ENCODE measurements around the gene P2RX4.

DNA sequence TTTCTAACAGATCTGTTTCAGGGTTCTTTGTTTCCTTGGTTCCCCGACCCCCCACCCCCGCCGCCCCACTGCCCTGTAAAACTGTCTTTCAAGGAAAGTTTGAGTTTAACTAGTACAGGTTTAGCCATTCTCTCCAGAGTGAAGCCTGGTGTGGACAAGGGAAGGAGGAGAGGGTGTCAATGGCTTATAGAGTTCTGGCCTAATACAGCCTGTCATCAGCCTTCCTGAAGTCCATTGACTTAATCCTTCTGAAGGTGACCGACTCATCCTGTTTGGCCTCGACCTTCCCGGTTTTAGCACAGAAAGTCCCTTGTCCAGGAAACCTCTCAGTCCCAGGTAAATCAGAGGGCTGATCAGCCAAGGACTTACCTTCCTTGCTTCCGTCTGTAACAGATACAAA, 11.0 kb upstream of the P2RX4 start:
- TF ChIP-seq, protein P1, sequence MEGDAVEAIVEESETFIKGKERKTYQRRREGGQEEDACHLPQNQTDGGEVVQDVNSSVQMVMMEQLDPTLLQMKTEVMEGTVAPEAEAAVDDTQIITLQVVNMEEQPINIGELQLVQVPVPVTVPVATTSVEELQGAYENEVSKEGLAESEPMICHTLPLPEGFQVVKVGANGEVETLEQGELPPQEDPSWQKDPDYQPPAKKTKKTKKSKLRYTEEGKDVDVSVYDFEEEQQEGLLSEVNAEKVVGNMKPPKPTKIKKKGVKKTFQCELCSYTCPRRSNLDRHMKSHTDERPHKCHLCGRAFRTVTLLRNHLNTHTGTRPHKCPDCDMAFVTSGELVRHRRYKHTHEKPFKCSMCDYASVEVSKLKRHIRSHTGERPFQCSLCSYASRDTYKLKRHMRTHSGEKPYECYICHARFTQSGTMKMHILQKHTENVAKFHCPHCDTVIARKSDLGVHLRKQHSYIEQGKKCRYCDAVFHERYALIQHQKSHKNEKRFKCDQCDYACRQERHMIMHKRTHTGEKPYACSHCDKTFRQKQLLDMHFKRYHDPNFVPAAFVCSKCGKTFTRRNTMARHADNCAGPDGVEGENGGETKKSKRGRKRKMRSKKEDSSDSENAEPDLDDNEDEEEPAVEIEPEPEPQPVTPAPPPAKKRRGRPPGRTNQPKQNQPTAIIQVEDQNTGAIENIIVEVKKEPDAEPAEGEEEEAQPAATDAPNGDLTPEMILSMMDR (IDR thresholded peaks at IDR 0.05) = no peak
- TF ChIP-seq POLR2A (IDR thresholded peaks at IDR 0.05) (no peak), EP300 (IDR thresholded peaks at IDR 0.05) (no peak)

Measured in tibial nerve (tissue), 4 donors.